ENCODE results near the gene CHST11.

DNA sequence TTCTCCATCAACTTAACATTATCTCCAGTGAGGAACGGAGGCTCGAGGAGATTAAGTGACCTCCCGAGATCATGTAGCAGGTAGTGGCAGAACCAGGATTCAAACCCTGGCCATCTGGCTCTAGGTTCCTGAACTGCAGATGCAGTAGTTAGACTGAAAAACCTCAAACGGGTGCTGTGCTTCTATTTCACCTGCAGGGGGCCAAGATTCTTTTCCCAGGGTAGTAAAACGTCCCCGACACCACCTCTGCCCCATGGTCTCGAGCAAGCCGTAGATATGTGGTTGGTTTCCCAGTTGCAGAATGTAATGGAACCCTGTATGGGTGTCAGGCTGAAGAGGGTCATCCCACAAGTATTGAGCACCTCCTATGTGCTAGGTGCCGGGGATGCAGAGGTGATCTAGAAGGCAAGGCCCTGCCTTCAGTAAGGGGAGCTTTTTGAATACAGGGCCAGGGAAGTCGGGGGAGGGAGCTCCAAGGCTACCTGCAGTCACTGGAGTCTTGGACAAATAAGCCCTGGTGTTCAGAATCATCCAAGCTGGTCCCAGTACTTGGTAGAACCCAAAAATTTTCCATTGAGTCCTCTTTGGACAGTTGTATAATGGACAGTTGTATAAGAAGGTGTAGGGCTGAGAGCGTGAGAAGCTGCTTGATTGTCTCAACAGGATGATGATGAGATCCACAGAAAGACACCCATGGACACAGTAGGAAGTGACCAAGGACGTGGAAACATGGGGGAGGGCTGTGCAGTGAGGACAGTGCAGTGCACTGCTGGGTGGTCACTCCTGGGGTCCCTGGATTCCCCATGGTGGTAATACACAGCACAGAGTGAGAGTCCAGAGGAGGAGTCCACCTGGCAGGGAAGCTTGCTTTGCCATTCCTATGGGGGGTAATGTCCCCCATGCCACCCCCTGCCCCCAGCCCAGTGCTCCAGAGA, 197.2 kb downstream of the CHST11 start:
- no peak for TF ChIP-seq EZH2 (IDR thresholded peaks at IDR 0.05)
- no peak for TF ChIP-seq FOXP2 (optimal IDR thresholded peaks at IDR 0.05; ENCODE audit: control extremely low read depth, extremely low read length, insufficient read depth)
